Nephron progenitor cell (in vitro differentiated cells): ENCODE results near the gene KIAA0586.
A peak's percentile ranks its signal among the peaks of the same experiment; 100 is the strongest.

ENCODE experiments used
- DNase-seq: peaks from one replicate; pipeline ENCODE4 v3.0.0; 2021
- H3K27ac Mint-ChIP-seq: 2 replicates; pipeline ENCODE4 v1.8.0; 2021; ENCODE audit warnings: mild to moderate bottlenecking, moderate library complexity, mixed read lengths
- H3K27me3 Mint-ChIP-seq: 2 replicates; pipeline ENCODE4 v1.8.0; 2021; ENCODE audit warnings: mild to moderate bottlenecking, low read depth, mixed read lengths; ENCODE audit not compliant: poor library complexity
- H3K36me3 Mint-ChIP-seq: 2 replicates; pipeline ENCODE4 v1.8.0; 2021; ENCODE audit warnings: low read depth, mixed read lengths
- H3K4me1 Mint-ChIP-seq: 2 replicates; pipeline ENCODE4 v1.8.0; 2021; ENCODE audit warnings: mixed read lengths
- H3K4me3 Mint-ChIP-seq: 2 replicates; pipeline ENCODE4 v1.8.0; 2021; ENCODE audit warnings: mild to moderate bottlenecking, moderate library complexity, mixed read lengths
- H3K9me3 Mint-ChIP-seq: 2 replicates; pipeline ENCODE4 v1.8.0; 2021; ENCODE audit warnings: mild to moderate bottlenecking, moderate library complexity, mixed read lengths
- CTCF ChIP-seq: fragments of 200-600 bp; sonication (generic); IDR thresholded peaks from 2 replicates; pipeline ENCODE4 v1.5.0; 2021; ENCODE audit warnings: antibody characterized with exemption

KIAA0586 gene

DNA sequence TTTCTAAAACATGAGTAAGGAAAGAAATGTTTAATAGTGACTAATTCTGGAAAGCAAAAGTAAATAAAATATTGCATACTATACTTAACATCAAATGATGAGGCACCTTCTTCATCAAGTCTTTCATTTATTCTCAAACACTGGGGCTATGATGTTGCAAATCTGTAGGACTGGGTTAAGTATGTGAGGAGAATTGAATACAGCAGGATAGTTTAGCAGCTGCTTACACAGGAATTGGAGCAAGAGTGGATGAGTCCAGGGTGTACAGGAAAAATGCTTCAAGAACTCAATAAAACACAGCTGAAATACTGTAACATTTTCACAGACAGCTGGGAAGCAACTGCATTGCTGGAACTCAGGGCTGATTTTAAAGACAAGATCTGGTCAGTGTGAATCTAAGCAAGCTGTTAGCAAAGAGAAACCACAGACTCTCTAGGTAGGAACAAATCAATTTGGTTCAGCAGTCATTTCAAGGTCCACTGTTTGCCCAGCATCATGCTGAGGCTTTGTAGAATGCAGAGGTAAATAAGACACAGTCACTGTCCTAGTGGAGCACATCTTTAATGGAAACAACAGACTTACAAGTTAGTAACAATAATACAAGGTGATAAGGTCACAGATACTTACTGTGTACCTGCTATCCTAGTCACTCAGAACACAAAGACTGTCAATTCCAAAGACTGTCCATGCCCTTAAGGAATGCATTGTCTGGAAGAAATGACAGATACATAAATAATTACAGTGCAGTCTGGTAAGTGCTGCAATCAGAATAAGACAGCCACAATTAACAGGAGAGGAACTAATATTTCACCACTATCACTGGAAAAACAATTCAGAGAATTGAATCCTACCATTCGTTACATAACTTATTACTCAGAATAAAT, 113.5 kb downstream of the KIAA0586 start:
- no peak for DNase-seq
- H3K27ac Mint-ChIP-seq: peak overlapping the region; percentile 64
- TF ChIP-seq CTCF: no peak
- peaks cover 55% of the 10 kb centered on the region for H3K36me3 Mint-ChIP-seq
- H3K4me1 Mint-ChIP-seq: peaks cover 24% of the 10 kb centered on the region
- peaks cover 12% of the 10 kb centered on the region for H3K9me3 Mint-ChIP-seq
- no peak overlapping the region for H3K4me3 Mint-ChIP-seq
- no peaks in the 10 kb centered on the region for H3K27me3 Mint-ChIP-seq

- H3K4me1 Mint-ChIP-seq: peaks cover 24% of the 10 kb centered on the region
- no peak for TF ChIP-seq CTCF
- H3K4me3 Mint-ChIP-seq: no peak overlapping the region
- no peaks in the 10 kb centered on the region for H3K27me3 Mint-ChIP-seq
- H3K36me3 Mint-ChIP-seq: peaks cover 51% of the 10 kb centered on the region
- DNase-seq: no peak
- H3K9me3 Mint-ChIP-seq: peaks cover 12% of the 10 kb centered on the region
- no peak overlapping the region for H3K27ac Mint-ChIP-seq
Measured at GRCh38 chr14:58541633-58542022, 114.1 kb downstream of the KIAA0586 start.

GRCh38 chr14:58543253-58543652, 115.7 kb downstream of the KIAA0586 start:
- peaks cover 36% of the 10 kb centered on the region for H3K4me1 Mint-ChIP-seq
- no peak for TF ChIP-seq CTCF
- H3K27ac Mint-ChIP-seq: peak overlapping the region; percentile 65
- no peaks in the 10 kb centered on the region for H3K27me3 Mint-ChIP-seq
- peaks cover 12% of the 10 kb centered on the region for H3K9me3 Mint-ChIP-seq
- no peak overlapping the region for H3K4me3 Mint-ChIP-seq
- no peak for DNase-seq
- peaks cover 42% of the 10 kb centered on the region for H3K36me3 Mint-ChIP-seq

DNA sequence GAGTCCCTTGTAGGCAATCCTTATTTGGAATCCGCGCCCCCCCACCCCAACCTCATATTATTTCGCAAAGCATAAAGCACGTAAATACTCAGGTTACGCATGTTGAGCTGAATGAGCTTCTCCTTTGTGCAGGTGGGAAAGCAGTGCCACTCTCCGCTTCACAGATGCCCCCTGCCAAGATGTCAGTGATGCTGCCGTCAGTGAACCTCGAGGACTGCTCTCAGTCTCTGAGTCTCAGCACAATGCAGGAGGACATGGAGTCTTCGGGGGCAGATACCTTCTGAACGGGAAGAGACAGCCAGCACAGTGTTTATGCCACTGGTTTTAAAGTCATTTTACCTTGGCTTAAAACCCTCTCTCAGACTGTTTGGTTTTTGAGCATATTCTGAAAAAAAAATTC, 120.1 kb downstream of the KIAA0586 start:
- no peak for DNase-seq
- Mint-ChIP-seq H3K36me3 (peaks cover 33% of the 10 kb centered on the region), H3K9me3 (peaks cover 12% of the 10 kb centered on the region), H3K4me1 (peaks cover 26% of the 10 kb centered on the region), H3K4me3 (no peak overlapping the region), H3K27ac (no peak overlapping the region), H3K27me3 (no peaks in the 10 kb centered on the region)
- TF ChIP-seq CTCF: no peak

- H3K36me3 Mint-ChIP-seq: peaks cover 17% of the 10 kb centered on the region
- no peaks in the 10 kb centered on the region for H3K27me3 Mint-ChIP-seq
- peaks cover 5% of the 10 kb centered on the region for H3K9me3 Mint-ChIP-seq
- no peak overlapping the region for H3K27ac Mint-ChIP-seq
- no peak for DNase-seq
- peaks cover 26% of the 10 kb centered on the region for H3K4me1 Mint-ChIP-seq
- TF ChIP-seq CTCF: no peak
- no peak overlapping the region for H3K4me3 Mint-ChIP-seq
Measured at GRCh38 chr14:58549105-58549757, 121.7 kb downstream of the KIAA0586 start.
